WI38 (cell line): ENCODE results near the gene SLC41A1.

Experiments
- H3K4me3 ChIP-seq: 2 replicates; pipeline ENCODE4 v1.5.1; 2011; ENCODE audit warnings: low read depth, mild to moderate bottlenecking, control low read depth, low read length
- CTCF ChIP-seq: IDR thresholded peaks from 2 replicates; pipeline ENCODE4 v1.5.1; 2012; ENCODE audit warnings: low read depth, mild to moderate bottlenecking, control low read depth, low read length

SLC41A1 gene

GRCh38 chr1:205817364-205817763 is 4.4 kb upstream of the SLC41A1 start:
- H3K4me3 ChIP-seq = no peak overlapping the region
- TF ChIP-seq CTCF = no peak

GRCh38 chr1:205813755-205814058 is 709 bp upstream of the SLC41A1 start:
- H3K4me3 ChIP-seq = peak overlapping the region; percentile 88
- no peak for TF ChIP-seq CTCF

- no peak for TF ChIP-seq CTCF
- peak overlapping the region; percentile 88 for H3K4me3 ChIP-seq
These were observed 624 bp downstream of the SLC41A1 start for GRCh38 chr1:205812271-205812877.

- TF ChIP-seq CTCF = no peak
- H3K4me3 ChIP-seq = peak overlapping the region; percentile 88
These were observed 1.3 kb downstream of the SLC41A1 start for GRCh38 chr1:205811660-205812059.

- H3K4me3 ChIP-seq = no peak overlapping the region
- TF ChIP-seq CTCF = no peak
These were observed 2.4 kb downstream of the SLC41A1 start for GRCh38 chr1:205810448-205811157.

GRCh38 chr1:205809942-205810345 is 3.1 kb downstream of the SLC41A1 start:
- TF ChIP-seq CTCF = no peak
- H3K4me3 ChIP-seq = no peak overlapping the region

GRCh38 chr1:205809469-205809868 is 3.5 kb downstream of the SLC41A1 start:
- no peak for TF ChIP-seq CTCF
- no peak overlapping the region for H3K4me3 ChIP-seq
